Heart left ventricle (tissue), 16 donors: ENCODE data around the gene TMEM139. TPM values are rescaled to one million over a fixed set of nuclear protein-coding genes. Genes with fewer than 3 reads are reported as not detected.

Experiments
- ATAC-seq, 4 donors: fragments of 200-7000 bp; cut with Tn5 transposase; one replicate each; pipeline ENCODE4 v1.9.1; 2020 to 2022; ENCODE audit warnings: moderate library complexity in 4 of 4, mild to moderate bottlenecking in 3 of 4, moderate number of reproducible peaks in 1 of 4
- DNase-seq, 5 donors: peaks; one replicate each; pipeline ENCODE4 v3.0.0-alpha.2; 2020
- H3K27ac ChIP-seq, 12 donors: fragments of 200-600 bp; sonication (generic) in 4 of 12; one replicate each; pipeline versions ENCODE4 v1.5.0 to v1.8.0; 2016 to 2022; ENCODE audit warnings: mild to moderate bottlenecking in 2 of 12
- H3K27me3 ChIP-seq, 9 donors: fragments of 200-600 bp; sonication (generic) in 2 of 9; one replicate each; pipeline versions ENCODE4 v1.5.1 to v1.8.0; 2016 to 2022; ENCODE audit warnings: mild to moderate bottlenecking in 3 of 9
- H3K36me3 ChIP-seq, 9 donors: fragments of 200-600 bp; sonication (generic) in 2 of 9; one replicate each; pipeline versions ENCODE4 v1.5.0 to v1.8.0; 2018 to 2022; ENCODE audit warnings: mild to moderate bottlenecking in 2 of 9
- H3K4me1 ChIP-seq, 12 donors: fragments of 200-600 bp; sonication (generic) in 4 of 12; one replicate each; pipeline versions ENCODE4 v1.5.0 to v1.8.0; 2016 to 2022; ENCODE audit warnings: mild to moderate bottlenecking in 3 of 12
- H3K4me3 ChIP-seq, 12 donors: fragments of 200-600 bp; sonication (generic) in 4 of 12; one replicate each; pipeline versions ENCODE4 v1.5.0 to v1.8.0; 2017 to 2022; ENCODE audit warnings: mild to moderate bottlenecking in 9 of 12, moderate library complexity in 4 of 12
- H3K9me3 ChIP-seq, 12 donors: fragments of 200-600 bp; sonication (generic) in 4 of 12; one replicate each; pipeline versions ENCODE4 v1.5.0 to v1.8.0; 2016 to 2022; ENCODE audit warnings: mild to moderate bottlenecking in 1 of 12
- CTCF ChIP-seq, 12 donors: fragments of 200-600 bp; sonication (generic) in 4 of 12; IDR thresholded peaks; one replicate each; pipeline versions ENCODE4 v1.5.0 to v1.8.0; 2018 to 2022; ENCODE audit warnings: antibody characterized with exemption in 12 of 12, mild to moderate bottlenecking in 5 of 12
- POLR2A ChIP-seq, 2 donors: fragments of 450-650 bp; IDR thresholded peaks; one replicate each; pipeline ENCODE4 v1.6.1; 2017; ENCODE audit warnings: antibody characterized with exemption in 2 of 2, mild to moderate bottlenecking in 2 of 2, moderate library complexity in 2 of 2
- WGBS, 4 donors: extraction: QIAGEN DNeasy Blood & Tissue Kit in 2 of 4; methylation state at CpG; one replicate each; pipeline versions ENCODE4 v1.1.5 to v1.1.7; 2013 to 2018; 5-methylcytosine and 5-hydroxymethylcytosine counted together
- intact Hi-C, 10 donors: fragments of 100-400 bp; cut with DNase I; formaldehyde crosslinking; loops; one replicate each; pipeline versions ENCODE4 v1.11.1 to v1.14.2; 2022
- polyA plus RNA-seq, 2 donors: library from polyadenylated mRNA; stranded (reverse); fragments of 200-250 nt; gene quantifications; one replicate each; pipeline ENCODE4 v1.2.3, GENCODE V29; 2013
- total RNA-seq, 9 donors: library from RNA; depleted of rRNA in 2 of 9; stranded (reverse); fragments of >200 nt in 2 of 9; fragmentation: NEBNext Ultra II Directional in 3 of 9; extraction: Animal tissue kit (Norgen Biotek cat#: 25700) in 3 of 9; gene quantifications; one replicate each; pipeline versions ENCODE4 v1.1.0 to v1.2.4, GENCODE V29; 2016 to 2023
- donor health status: ischemic (EF 13 %, LVEDD 7.1; RV severe dilation, severe dysfunction).
- donor health status: healthy with polysubstance abuse.
- donor health status: DM: no; HTN: yes; CAD: no.
- donor health status: DM: no; HTN: no; CAD: no.
- donor health status: ischemic (EF 25% LVEDD 6.9; RV normal size, moderate dysfunction).
- donor health status: ischemic (EF 25% LVEDD 5.7; RV mildly dilated, moderate dysfunction).
- donor health status: healthy.
- donor health status: DM: yes; HTN: yes; CAD: no.
- donor health status: ischemic (EF 35%, LVEDD 5.7; RV mildly dilated, moderate dysfunction).
- donor health status: nonischemic (EF 11% LVEDD 7.7; RV severe dilation, severe dysfunction).
- donor health status: DM: yes; HTN: yes; CAD: no.
- donor health status: PGD.
- donor health status: ischemic (EF 29% LVEDD 5.4; RV normal size, mild dysfunction).
- donor health status: nonischemic (EF 23%, LVEDD 6.1; RV moderate dilation, normal function).

Gene TMEM139
- total and polyA plus RNA-seq, 11 donors: 4.1 to 23.5 (median 12.1) TPM

- Histone ChIP-seq H3K27ac (no peak overlapping the region), H3K27me3 (no peaks in the 10 kb centered on the region), H3K9me3 (peaks cover 0 to 3% (median 0%) of the 10 kb centered on the region in 12 donors), H3K4me1 (peaks cover 0 to 44% (median 3%) of the 10 kb centered on the region in 12 donors), H3K4me3 (no peak overlapping the region), H3K36me3 (no peaks in the 10 kb centered on the region)
- no peak for TF ChIP-seq CTCF (IDR thresholded peaks at IDR 0.05)
- no peak for TF ChIP-seq POLR2A (IDR thresholded peaks at IDR 0.05)
- WGBS, 4 donors: 86 to 88% (median 87%) methylated on average over 11 of the region's 11 CpGs
- ATAC-seq (no peak), DNase-seq (no peak)
- intact Hi-C loops: loop anchor here in 5 of 10 donors (2.0 to 10.0 kb wide), 7 partner anchors 62 to 272 kb away; no protein-coding TSS in a partner anchor
These were observed 42.5 kb upstream of the TMEM139 start for GRCh38 chr7:143242306-143242705.

- no peaks in the 10 kb centered on the region for H3K9me3 ChIP-seq
- TF ChIP-seq POLR2A (IDR thresholded peaks at IDR 0.05) (no peak), CTCF (IDR thresholded peaks at IDR 0.05) (no peak)
- no peaks in the 10 kb centered on the region for H3K27me3 ChIP-seq
- DNase-seq: no peak
- H3K4me3 ChIP-seq: no peak overlapping the region
- intact Hi-C loops: loop anchor here in 5 of 10 donors (2.0 to 10.0 kb wide), 7 partner anchors 62 to 272 kb away; no protein-coding TSS in a partner anchor
- H3K4me1 ChIP-seq: peaks cover 0 to 41% (median 3%) of the 10 kb centered on the region in 12 donors
- WGBS, 4 donors: 74 to 85% (median 79%) methylated on average over 7 of the region's 7 CpGs
- H3K36me3 ChIP-seq: no peaks in the 10 kb centered on the region
- no peak overlapping the region for H3K27ac ChIP-seq
- ATAC-seq: no peak
These were observed 41.6 kb upstream of the TMEM139 start for GRCh38 chr7:143243111-143243510.

- Histone ChIP-seq H3K27ac (no peak overlapping the region), H3K4me3 (no peak overlapping the region), H3K27me3 (no peaks in the 10 kb centered on the region), H3K9me3 (no peaks in the 10 kb centered on the region), H3K36me3 (no peaks in the 10 kb centered on the region), H3K4me1 (peaks cover 0 to 41% (median 3%) of the 10 kb centered on the region in 12 donors)
- TF ChIP-seq CTCF (IDR thresholded peaks at IDR 0.05): no peak
- no peak for TF ChIP-seq POLR2A (IDR thresholded peaks at IDR 0.05)
- DNase-seq (no peak), ATAC-seq (no peak)
- 61 to 80% (median 68%) methylated on average over 3 of the region's 3 CpGs for WGBS, 4 donors
- intact Hi-C loops: loop anchor here in 5 of 10 donors (2.0 to 10.0 kb wide), 7 partner anchors 61 to 271 kb away; no protein-coding TSS in a partner anchor
These were observed 41.1 kb upstream of the TMEM139 start for GRCh38 chr7:143243614-143244013.

- no peak for ATAC-seq
- TF ChIP-seq CTCF (IDR thresholded peaks at IDR 0.05) (no peak), POLR2A (IDR thresholded peaks at IDR 0.05) (no peak)
- Histone ChIP-seq H3K27me3 (no peaks in the 10 kb centered on the region), H3K4me1 (peaks cover 0 to 36% (median 3%) of the 10 kb centered on the region in 12 donors), H3K4me3 (no peak overlapping the region), H3K36me3 (no peaks in the 10 kb centered on the region), H3K9me3 (peaks cover 0 to 3% (median 0%) of the 10 kb centered on the region in 12 donors), H3K27ac (no peak overlapping the region)
- WGBS, 4 donors: 63 to 71% (median 67%) methylated on average over 1 of the region's 1 CpG
- intact Hi-C loops: loop anchor here in 5 of 10 donors (5.0 to 10.0 kb wide), 6 partner anchors 63 to 270 kb away; no protein-coding TSS in a partner anchor
- no peak for DNase-seq
These were observed 40.4 kb upstream of the TMEM139 start for GRCh38 chr7:143244321-143244720.
